GM12873 (cell line): ENCODE results near the gene ZNF524.

Experiments
- TF ChIP-seq, protein P1 (sequence below): IDR thresholded peaks from 2 replicates; pipeline ENCODE4 v1.5.1; 2012; ENCODE audit warnings: low read depth, mild to moderate bottlenecking, moderate library complexity, low read length, control low read depth; ENCODE audit not compliant: insufficient read depth; ENCODE audit errors: missing control alignments

ZNF524 gene

DNA sequence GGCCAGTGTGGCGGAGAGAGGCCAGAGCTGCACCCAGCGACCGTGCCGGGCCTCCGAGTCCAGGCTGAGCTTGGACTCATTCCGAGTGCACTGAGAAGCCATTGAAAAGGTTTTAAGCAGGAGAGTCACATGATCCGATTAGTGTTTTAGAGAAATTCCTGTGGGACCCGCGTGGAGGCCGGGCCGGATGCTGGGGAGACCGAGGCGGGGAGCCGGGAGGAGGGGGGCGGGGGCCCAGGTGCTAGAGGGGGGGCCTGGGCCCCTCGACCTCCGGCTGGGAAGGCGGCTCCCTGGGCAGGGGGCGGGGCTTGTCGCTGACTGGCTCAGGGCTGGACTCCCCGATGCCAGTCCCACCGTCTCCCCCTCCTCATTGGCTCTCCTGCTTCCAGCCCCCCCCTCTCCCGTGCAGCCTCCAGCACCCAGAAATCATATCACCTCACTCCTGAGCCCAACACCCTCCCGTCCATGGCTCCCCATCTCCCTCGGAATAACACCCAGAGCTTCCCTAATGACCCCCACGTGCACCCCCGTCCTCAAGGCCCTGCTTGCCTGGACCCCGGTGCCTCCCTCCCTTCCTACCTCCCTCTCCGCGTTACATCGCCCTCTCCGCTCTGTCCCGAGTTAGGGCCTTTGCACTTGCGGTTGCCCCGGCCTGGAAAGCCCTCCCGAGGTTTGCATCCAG is 14.3 kb upstream of the ZNF524 start:
- TF ChIP-seq, protein P1, sequence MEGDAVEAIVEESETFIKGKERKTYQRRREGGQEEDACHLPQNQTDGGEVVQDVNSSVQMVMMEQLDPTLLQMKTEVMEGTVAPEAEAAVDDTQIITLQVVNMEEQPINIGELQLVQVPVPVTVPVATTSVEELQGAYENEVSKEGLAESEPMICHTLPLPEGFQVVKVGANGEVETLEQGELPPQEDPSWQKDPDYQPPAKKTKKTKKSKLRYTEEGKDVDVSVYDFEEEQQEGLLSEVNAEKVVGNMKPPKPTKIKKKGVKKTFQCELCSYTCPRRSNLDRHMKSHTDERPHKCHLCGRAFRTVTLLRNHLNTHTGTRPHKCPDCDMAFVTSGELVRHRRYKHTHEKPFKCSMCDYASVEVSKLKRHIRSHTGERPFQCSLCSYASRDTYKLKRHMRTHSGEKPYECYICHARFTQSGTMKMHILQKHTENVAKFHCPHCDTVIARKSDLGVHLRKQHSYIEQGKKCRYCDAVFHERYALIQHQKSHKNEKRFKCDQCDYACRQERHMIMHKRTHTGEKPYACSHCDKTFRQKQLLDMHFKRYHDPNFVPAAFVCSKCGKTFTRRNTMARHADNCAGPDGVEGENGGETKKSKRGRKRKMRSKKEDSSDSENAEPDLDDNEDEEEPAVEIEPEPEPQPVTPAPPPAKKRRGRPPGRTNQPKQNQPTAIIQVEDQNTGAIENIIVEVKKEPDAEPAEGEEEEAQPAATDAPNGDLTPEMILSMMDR, result no peak

DNA sequence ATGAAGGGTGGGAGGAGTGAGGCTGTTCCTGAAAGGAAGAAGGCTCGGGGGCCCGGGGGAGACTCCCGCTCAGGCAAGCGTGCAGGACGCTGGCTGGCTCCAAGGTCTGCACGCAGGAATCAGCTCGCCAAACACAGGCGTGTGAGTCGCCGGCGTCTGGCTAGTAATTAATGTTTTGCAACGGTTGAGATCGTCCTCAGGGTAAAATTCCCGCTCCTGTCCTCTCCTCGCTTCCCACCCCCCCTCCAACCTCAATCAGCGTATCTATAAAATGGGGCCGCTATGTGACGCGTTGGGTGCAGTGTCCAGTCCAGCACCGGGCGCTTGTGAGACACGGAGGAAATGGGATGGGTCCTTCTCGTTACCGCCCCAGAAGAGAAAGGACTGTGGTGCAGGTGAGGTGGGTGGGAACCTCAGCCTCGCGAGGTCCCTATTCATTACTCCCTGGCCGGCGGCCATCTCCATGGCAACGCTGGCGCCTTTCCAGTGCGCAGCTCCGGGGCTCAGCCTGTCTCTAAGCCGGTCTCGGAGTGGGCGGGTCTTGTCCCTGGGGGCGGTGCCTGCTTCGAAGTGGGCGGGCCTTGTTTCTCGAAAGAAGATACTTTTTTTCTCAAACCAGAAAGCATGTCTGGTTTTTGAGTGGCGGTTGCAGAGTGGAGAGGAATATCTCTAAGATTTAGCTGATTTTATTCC is 13.0 kb upstream of the ZNF524 start:
- TF ChIP-seq, protein P1, result no peak

DNA sequence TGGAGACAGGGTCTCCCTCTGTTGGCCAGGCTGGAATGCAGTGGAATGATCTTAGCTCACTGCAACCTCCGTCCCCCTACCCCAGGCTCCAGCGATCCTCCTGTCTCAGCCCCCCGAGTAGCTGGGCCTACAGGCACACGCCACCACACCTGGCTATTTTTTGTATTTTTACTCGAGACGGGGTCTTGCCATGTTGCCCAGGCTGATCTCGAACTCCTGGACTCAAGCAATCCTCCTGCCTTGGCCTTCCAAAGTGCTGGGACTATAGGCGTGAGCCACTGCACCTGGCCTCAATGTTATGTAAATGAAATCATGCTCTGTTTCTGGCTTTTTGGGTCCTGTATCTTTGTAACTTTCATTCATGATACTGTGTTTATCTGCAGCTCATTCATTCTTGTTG is 11.3 kb upstream of the ZNF524 start:
- TF ChIP-seq, protein P1, result no peak

DNA sequence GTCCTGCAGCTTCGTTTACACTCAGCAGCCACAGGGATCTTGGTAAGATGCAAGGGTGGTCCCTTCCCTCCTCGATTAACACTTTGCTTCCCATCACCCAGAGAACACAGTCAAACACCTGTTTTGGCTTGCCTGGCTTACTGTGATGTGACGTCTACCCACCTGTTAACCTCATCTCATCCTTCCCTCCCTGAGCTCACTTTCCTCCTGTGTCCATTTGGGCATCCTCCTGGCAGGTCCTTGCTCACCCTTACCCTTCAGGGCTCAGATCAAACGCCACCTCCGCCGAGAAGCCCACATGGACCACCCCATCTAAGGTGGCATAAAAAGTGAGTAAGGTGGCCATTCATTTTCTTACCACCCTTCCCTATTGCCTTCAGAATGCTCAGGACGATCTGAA is 10.0 kb upstream of the ZNF524 start:
- TF ChIP-seq, protein P1, result no peak

DNA sequence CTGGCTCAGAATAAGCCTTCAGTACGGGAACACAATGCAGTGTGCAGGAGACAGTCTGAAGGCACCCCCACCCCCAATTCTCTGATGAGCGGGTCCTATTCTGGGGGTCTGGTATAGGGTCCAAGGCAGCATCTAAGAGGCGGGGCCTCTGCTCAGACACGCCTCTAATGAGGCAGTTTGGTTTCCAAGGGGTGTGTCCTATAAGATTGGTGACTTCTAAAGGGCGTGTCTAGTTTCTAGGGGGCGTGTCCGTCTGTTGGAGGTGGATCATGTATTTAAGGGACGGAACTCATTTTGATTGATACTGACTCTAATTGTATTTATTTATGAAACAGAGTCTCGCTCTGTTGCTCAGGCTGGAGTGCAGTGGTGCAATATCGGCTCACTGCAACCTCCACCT is 9.5 kb upstream of the ZNF524 start:
- TF ChIP-seq, protein P1, result no peak

DNA sequence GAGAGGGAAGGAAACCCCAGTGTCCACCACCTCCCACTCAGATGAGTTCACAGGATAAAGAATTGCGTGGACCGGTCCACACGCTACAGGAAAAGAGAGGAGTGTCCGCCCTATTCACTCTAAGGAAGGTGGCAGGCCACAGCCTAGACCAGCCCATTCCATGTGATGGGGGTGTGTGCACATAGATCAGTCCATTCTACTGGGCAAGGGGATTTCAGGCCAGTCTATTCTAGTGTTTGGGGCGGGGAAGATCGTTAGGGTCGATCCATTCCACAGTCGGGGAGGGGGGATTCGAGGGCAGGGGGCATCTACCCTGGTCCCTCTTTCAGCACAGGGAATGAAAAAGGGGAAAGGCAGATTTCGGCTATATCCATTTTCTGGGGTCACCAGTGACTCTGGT is 8.5 kb upstream of the ZNF524 start:
- TF ChIP-seq, protein P1, result no peak

DNA sequence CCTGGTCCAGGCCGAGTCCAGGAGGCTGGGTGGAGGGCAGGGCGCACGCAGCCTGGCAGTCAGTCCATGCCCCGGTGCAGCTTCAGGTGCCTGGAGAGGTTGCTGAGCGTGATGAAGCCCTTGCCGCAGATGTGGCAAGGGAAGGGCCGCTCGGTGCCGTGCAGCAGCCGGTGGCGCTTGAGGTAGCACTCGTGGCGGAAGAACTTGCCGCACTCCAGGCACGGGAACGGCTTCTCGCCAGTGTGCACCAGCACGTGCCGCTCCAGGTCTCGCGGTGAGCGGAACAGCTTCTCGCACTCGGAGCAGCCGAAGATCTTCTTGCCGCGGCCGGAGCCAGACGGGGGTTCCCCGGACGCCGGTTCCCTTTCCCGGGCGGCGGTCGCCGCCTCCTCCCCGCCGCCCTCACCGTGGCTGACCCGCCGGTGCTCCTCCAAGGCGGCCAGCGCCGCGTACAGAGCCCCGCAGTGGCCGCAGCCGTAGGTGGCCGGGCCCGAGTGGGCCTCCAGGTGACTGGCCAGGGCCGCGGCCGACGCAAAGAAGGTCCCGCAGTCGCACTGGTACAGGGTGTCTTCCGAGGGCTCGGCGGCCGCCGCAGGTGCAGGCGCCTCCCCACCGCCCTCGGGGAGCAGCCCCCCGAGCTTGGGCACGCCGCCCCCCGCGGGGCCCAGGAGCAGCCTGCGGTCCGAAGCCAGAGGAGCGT is 7.5 kb upstream of the ZNF524 start:
- TF ChIP-seq, protein P1, result no peak
